ENCODE data around the gene IGLON5. TPM values are rescaled to one million over a fixed set of nuclear protein-coding genes. Genes with fewer than 3 reads are reported as not detected.

IGLON5 gene
- total RNA-seq, 1 experiment from 2014 or later = not detected

DNA sequence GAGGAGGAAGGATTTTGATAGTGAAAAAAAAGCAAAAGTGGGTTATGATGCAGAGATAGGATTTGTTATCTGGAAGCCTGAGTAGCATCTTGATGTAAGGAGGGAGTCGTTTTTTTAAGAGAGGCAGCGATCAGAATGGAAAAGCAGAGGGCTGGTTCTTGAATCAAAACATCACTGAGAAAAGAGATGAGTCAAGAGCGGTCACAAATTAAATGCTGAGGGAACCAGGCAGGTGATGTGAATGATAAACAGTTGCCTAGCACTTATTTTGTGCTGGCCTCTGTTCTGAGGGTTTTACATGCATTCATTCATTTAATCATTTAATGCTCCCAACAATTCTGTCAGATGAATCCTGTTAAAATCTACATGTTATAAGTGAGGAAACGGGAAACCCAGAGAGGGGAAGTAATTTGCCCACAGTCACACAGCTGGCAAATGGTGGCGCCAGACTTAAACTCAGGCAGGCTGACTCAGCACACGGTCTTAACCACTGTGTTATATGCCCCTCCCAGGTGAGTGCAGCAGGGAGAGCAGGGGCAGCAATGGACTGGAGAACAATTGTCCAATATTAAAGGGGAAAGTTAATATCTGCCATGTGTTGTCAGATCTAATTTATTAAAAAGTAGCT lies 39.1 kb upstream of the IGLON5 start:
- TF ChIP-seq EZH2 (IDR thresholded peaks at IDR 0.05; ENCODE audit: low read depth) = no peak
- TF ChIP-seq CTCF (conservative IDR thresholded peaks at IDR 0.05) = no peak
- no peak overlapping the region for H3K4me3 ChIP-seq
- H3K27ac ChIP-seq = no peak overlapping the region
- H4K20me1 ChIP-seq (ENCODE audit: insufficient read depth) = no peaks in the 10 kb centered on the region
- POLR2A ChIA-PET (ENCODE audit: unreplicated experiment) = no interaction called here
- no peak overlapping the region for H2AFZ ChIP-seq
- no peak overlapping the region for H3K4me2 ChIP-seq
- H3K79me2 ChIP-seq (ENCODE audit: low read depth) = no peaks in the 10 kb centered on the region
- H3K4me1 ChIP-seq (replicated peaks; ENCODE audit: insufficient read depth) = no peaks in the 10 kb centered on the region
- H3K9me2 ChIP-seq (ENCODE audit: insufficient read depth) = no peaks in the 10 kb centered on the region
- intact Hi-C loops (cut with micrococcal nuclease; ENCODE audit: unreplicated experiment) = no loop called here
- DNase-seq = no peak
- no peaks in the 10 kb centered on the region for H3K36me3 ChIP-seq (ENCODE audit: low read depth)
- no peaks in the 10 kb centered on the region for H3K9me3 ChIP-seq (ENCODE audit: insufficient read depth, low read depth)
- BruUV-seq (replicated peaks) = no TSS peak
- CTCF ChIA-PET = no interaction called here
- H3K27me3 ChIP-seq (ENCODE audit: insufficient read depth, low read depth) = peaks cover 89% of the 10 kb centered on the region
- H3F3A ChIP-seq (ENCODE audit: insufficient read depth, low read depth) = no peaks in the 10 kb centered on the region

DNA sequence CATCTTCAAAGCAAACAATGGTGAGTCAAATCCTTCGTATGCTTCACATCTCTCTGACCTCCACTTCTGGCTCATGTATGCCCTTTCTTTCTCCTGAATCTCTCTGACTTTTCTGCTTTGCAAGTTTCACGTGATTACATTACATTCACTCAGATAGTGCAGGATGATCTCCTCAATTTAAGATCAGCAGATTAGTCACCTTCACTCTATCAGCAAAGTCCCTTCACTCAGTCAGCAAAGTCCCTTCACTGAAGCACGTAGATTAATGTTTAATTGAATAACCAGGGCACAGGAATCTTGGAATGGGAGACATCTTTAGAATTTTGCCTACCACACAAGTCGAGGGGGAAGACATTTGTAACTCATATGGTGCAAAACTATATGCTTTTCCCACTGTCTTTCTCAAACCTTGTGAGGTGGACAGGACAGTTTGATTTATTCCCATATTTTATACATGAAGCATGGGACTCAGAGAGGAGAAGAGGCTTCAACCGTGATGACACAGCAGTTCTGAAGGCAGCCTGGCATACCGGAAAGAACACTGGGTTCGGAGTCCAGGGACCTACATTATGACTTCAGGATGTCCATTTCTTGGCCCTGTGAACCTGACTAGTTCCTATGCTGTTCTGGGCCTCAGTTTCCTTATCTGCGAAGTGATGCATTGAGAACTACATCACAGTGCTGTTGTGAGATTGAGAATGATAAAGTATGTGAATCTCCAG lies 37.2 kb upstream of the IGLON5 start:
- intact Hi-C loops (cut with micrococcal nuclease; ENCODE audit: unreplicated experiment) = no loop called here
- no peak overlapping the region for H2AFZ ChIP-seq
- no peak for TF ChIP-seq EZH2 (IDR thresholded peaks at IDR 0.05; ENCODE audit: low read depth)
- no peak for TF ChIP-seq CTCF (conservative IDR thresholded peaks at IDR 0.05)
- no peaks in the 10 kb centered on the region for H3K4me1 ChIP-seq (replicated peaks; ENCODE audit: insufficient read depth)
- H3K9me2 ChIP-seq (ENCODE audit: insufficient read depth) = no peaks in the 10 kb centered on the region
- DNase-seq = no peak
- no peaks in the 10 kb centered on the region for H3K79me2 ChIP-seq (ENCODE audit: low read depth)
- no peak overlapping the region for H3K27ac ChIP-seq
- no peaks in the 10 kb centered on the region for H4K20me1 ChIP-seq (ENCODE audit: insufficient read depth)
- ChIA-PET CTCF (no interaction called here), POLR2A (ENCODE audit: unreplicated experiment) (no interaction called here)
- peaks cover 90% of the 10 kb centered on the region for H3K27me3 ChIP-seq (ENCODE audit: insufficient read depth, low read depth)
- no peaks in the 10 kb centered on the region for H3K36me3 ChIP-seq (ENCODE audit: low read depth)
- no peaks in the 10 kb centered on the region for H3K9me3 ChIP-seq (ENCODE audit: insufficient read depth, low read depth)
- H3K4me3 ChIP-seq = no peak overlapping the region
- H3K4me2 ChIP-seq = no peak overlapping the region
- H3F3A ChIP-seq (ENCODE audit: insufficient read depth, low read depth) = no peaks in the 10 kb centered on the region
- BruUV-seq (replicated peaks) = no TSS peak

GRCh38 chr19:51277112-51277511 lies 34.3 kb upstream of the IGLON5 start:
- no peaks in the 10 kb centered on the region for H3K9me2 ChIP-seq (ENCODE audit: insufficient read depth)
- POLR2A ChIA-PET (ENCODE audit: unreplicated experiment) = no interaction called here
- TF ChIP-seq CTCF (conservative IDR thresholded peaks at IDR 0.05) (no peak), EZH2 (IDR thresholded peaks at IDR 0.05; ENCODE audit: low read depth) (no peak)
- no peaks in the 10 kb centered on the region for H3K79me2 ChIP-seq (ENCODE audit: low read depth)
- DNase-seq = no peak
- no peak overlapping the region for H3K27ac ChIP-seq
- no TSS peak for BruUV-seq (replicated peaks)
- no peak overlapping the region for H3K4me3 ChIP-seq
- intact Hi-C loops (cut with micrococcal nuclease; ENCODE audit: unreplicated experiment) = no loop called here
- H3K4me2 ChIP-seq = no peak overlapping the region
- H3F3A ChIP-seq (ENCODE audit: insufficient read depth, low read depth) = no peaks in the 10 kb centered on the region
- CTCF ChIA-PET = interaction anchor here (0.6 kb wide), 1 partner anchor 98 kb away, joined by 8 read pairs; no protein-coding TSS in a partner anchor
- H2AFZ ChIP-seq = no peak overlapping the region
- peaks cover 68% of the 10 kb centered on the region for H3K27me3 ChIP-seq (ENCODE audit: insufficient read depth, low read depth)
- no peaks in the 10 kb centered on the region for H3K4me1 ChIP-seq (replicated peaks; ENCODE audit: insufficient read depth)
- no peaks in the 10 kb centered on the region for H3K36me3 ChIP-seq (ENCODE audit: low read depth)
- H3K9me3 ChIP-seq (ENCODE audit: insufficient read depth, low read depth) = no peaks in the 10 kb centered on the region
- no peaks in the 10 kb centered on the region for H4K20me1 ChIP-seq (ENCODE audit: insufficient read depth)
